Skeletal muscle tissue (tissue), 4 donors: ENCODE measurements around the gene PRDM5. TPM values are rescaled to one million over a fixed set of nuclear protein-coding genes. Genes with fewer than 3 reads are reported as not detected.
"Not testable (repeated sequence)": the region's sequence is repeated elsewhere in the genome, so short reads cannot be mapped to it uniquely, and the experiment has no call there.

Experiments
- H3K27ac ChIP-seq: one replicate; pipeline ENCODE4 v1.7.0; 2013; ENCODE audit warnings: mild to moderate bottlenecking, low read depth, low read length, inconsistent platforms
- H3K27me3 ChIP-seq, 3 donors: one replicate each; pipeline ENCODE4 v1.7.0; 2013; ENCODE audit warnings: low read length in 3 of 3; ENCODE audit not compliant: control insufficient read depth in 3 of 3, insufficient read depth in 3 of 3
- H3K36me3 ChIP-seq, 3 donors: one replicate each; pipeline ENCODE4 v1.7.0; 2013; ENCODE audit warnings: low read length in 3 of 3; ENCODE audit not compliant: control insufficient read depth in 3 of 3, insufficient read depth in 3 of 3
- H3K4me1 ChIP-seq, 3 donors: one replicate each; pipeline ENCODE4 v1.7.0; 2013; ENCODE audit warnings: low read length in 3 of 3, mild to moderate bottlenecking in 3 of 3; ENCODE audit not compliant: control insufficient read depth in 3 of 3, insufficient read depth in 3 of 3
- H3K4me3 ChIP-seq, 3 donors: one replicate each; pipeline ENCODE4 v1.7.0; 2013; ENCODE audit warnings: low read length in 3 of 3
- H3K9ac ChIP-seq, 3 donors: one replicate each; pipeline ENCODE4 v1.7.0; 2013; ENCODE audit warnings: low read length in 3 of 3, mild to moderate bottlenecking in 3 of 3, moderate library complexity in 2 of 3, low read depth in 1 of 3
- H3K9me3 ChIP-seq, 3 donors: one replicate each; pipeline ENCODE4 v1.7.0; 2013; ENCODE audit warnings: low read length in 3 of 3; ENCODE audit not compliant: control insufficient read depth in 3 of 3
- total RNA-seq: library from RNA; depleted of rRNA; stranded (reverse); fragments of >200 nt; gene quantifications from one replicate; pipeline ENCODE4 v1.2.3, GENCODE V29; 2014
- donor health status: Osteomylitis.

The PRDM5 gene
- total RNA-seq, 1 donor from 2014 or later, result 61.1 TPM

GRCh38 chr4:120749445-120750151, 172.9 kb downstream of the PRDM5 start:
- Histone ChIP-seq H3K4me1 (no peaks in the 10 kb centered on the region), H3K9me3 (no peaks in the 10 kb centered on the region), H3K27ac (no peak overlapping the region), H3K9ac (no peak overlapping the region), H3K27me3 (no peaks in the 10 kb centered on the region), H3K4me3 (no peak overlapping the region), H3K36me3 (peaks cover 0 to 2% (median 0%) of the 10 kb centered on the region in 3 donors)

GRCh38 chr4:120741636-120742035, 180.9 kb downstream of the PRDM5 start:
- H3K9me3 ChIP-seq, result not testable (repeated sequence)

GRCh38 chr4:120736312-120736711, 186.2 kb downstream of the PRDM5 start:
- Histone ChIP-seq H3K36me3 (peaks cover 0 to 3% (median 3%) of the 10 kb centered on the region in 3 donors), H3K27me3 (no peaks in the 10 kb centered on the region), H3K9ac (no peak overlapping the region), H3K4me3 (no peak overlapping the region), H3K4me1 (no peaks in the 10 kb centered on the region), H3K9me3 (no peaks in the 10 kb centered on the region), H3K27ac (no peak overlapping the region)

More at GRCh38 chr4:120741636-120742035, 180.9 kb downstream of the PRDM5 start:
- H3K27me3 ChIP-seq, H3K4me1 ChIP-seq, H3K36me3 ChIP-seq, H3K27ac ChIP-seq, H3K9ac ChIP-seq, H3K4me3 ChIP-seq: not testable (repeated sequence)

- Histone ChIP-seq H3K9ac (no peak overlapping the region), H3K36me3 (peaks cover 0 to 3% (median 3%) of the 10 kb centered on the region in 3 donors), H3K4me3 (no peak overlapping the region), H3K4me1 (no peaks in the 10 kb centered on the region), H3K27ac (no peak overlapping the region), H3K9me3 (no peaks in the 10 kb centered on the region), H3K27me3 (no peaks in the 10 kb centered on the region)
These were observed 188.6 kb downstream of the PRDM5 start for GRCh38 chr4:120733968-120734367.

DNA sequence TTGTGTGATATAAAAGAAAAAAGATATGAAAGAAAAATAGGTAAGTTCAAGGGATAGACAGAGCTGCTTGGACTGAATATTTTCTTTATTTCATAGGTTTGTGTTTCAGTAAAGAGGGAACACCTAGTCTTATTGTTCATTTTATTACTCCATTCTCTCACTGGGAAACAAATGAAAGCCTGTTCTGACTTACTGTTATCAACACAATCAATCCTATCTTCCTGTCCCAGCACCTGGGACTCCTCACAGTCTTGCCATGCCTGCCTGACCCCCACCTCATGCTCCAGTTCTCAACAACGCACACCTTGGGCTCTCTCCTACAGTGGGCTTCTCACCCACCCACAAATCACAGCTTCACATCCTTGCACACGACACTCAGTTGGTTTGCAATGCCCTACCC, 189.5 kb downstream of the PRDM5 start:
- no peak overlapping the region for H3K27ac ChIP-seq
- H3K9ac ChIP-seq, result no peak overlapping the region
- no peak overlapping the region for H3K4me3 ChIP-seq
- peaks cover 0 to 3% (median 3%) of the 10 kb centered on the region in 3 donors for H3K36me3 ChIP-seq
- H3K4me1 ChIP-seq, result no peaks in the 10 kb centered on the region
- H3K9me3 ChIP-seq, result no peaks in the 10 kb centered on the region
- no peaks in the 10 kb centered on the region for H3K27me3 ChIP-seq

DNA sequence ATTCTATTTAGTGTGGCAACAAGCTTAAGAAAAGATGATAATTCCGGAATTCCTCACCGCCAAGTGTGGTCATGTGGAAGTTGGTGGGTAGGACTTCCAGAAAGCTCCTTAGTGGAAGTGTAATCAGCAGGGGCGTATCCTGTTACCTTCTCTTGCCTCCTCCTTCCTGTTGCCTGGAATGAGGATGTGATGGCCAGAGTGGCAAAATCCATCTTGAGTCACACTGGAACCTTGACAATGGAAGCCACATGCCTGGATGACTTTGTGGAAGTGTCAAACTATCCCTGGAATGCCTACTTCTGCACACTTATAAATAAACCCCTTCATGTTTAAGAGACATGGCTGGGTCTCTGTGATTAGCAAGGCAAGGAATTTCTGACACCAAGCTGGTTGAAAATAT, 191.0 kb downstream of the PRDM5 start:
- H3K4me3 ChIP-seq, result no peak overlapping the region
- peaks cover 0 to 3% (median 0%) of the 10 kb centered on the region in 3 donors for H3K36me3 ChIP-seq
- H3K9me3 ChIP-seq, result no peaks in the 10 kb centered on the region
- H3K9ac ChIP-seq, result no peak overlapping the region
- H3K27ac ChIP-seq, result no peak overlapping the region
- no peaks in the 10 kb centered on the region for H3K27me3 ChIP-seq
- no peaks in the 10 kb centered on the region for H3K4me1 ChIP-seq

DNA sequence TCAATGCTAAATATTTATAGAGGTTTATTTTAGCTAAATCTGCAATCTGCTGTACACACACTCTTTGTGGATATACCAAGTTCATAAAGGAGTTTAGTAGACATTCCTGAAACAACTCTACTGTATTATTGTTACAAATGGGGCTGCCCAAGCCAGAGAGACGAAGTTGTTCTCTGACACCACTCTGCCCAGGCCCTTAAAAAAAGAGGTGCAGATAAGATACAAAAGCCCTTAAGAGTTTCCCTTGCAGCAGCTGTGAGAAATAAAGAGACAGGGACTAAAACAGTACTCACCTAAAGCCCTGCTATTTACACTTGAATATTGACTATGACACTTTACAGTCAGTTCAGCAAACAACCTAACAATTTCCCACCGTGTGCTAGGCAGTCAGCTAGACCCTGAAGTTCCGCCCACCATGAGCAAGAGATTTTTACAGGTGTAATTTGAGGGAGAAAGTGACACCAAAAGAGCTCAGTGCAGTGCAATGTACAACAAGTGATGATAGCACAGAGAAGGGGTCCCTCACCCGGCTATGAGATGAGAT, 191.7 kb downstream of the PRDM5 start:
- H3K27ac ChIP-seq, result no peak overlapping the region

DNA sequence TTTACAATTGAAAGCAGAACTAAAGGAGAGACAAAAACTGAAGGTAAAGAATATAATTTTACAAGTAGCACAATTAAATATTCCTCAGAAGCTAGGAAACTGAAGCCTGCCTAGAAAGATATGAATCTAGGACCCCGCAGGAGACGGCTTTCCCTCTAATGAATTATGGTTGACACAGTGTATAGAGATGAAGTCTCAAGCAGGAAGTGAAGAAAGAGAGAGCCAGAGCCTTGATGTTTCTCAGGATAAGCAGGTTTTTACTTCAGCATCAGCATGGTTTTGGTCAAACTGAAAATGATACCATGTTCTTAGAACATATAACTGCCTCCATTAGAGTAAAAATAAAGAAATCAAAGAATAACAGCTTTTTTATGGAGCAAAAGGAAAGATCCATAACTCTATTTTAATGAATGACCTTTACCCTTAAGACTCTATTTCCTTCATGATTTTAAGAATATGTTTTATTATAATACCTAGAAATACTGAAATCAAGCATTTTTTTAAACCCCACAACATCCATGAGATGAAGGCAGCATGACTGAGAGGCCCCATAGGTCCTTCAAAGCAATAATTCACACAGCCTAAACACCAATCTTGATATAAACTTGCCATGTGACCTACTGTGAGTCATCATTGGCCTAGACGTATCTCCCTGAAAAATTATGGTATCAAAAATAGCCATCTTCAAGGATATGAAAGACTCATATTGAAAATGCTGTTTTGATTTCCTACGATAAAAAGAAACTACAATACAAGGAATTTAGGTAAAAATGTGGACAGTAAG, 193.4 kb downstream of the PRDM5 start:
- H3K9me3 ChIP-seq, result no peaks in the 10 kb centered on the region
- H3K4me3 ChIP-seq, result no peak overlapping the region
- H3K4me1 ChIP-seq, result no peaks in the 10 kb centered on the region
- peaks cover 0 to 3% (median 0%) of the 10 kb centered on the region in 3 donors for H3K36me3 ChIP-seq
- H3K9ac ChIP-seq, result no peak overlapping the region
- no peaks in the 10 kb centered on the region for H3K27me3 ChIP-seq
- no peak overlapping the region for H3K27ac ChIP-seq

More for the DNA sequence above, 191.7 kb downstream of the PRDM5 start:
- Histone ChIP-seq H3K27me3 (no peaks in the 10 kb centered on the region), H3K4me3 (no peak overlapping the region), H3K9me3 (no peaks in the 10 kb centered on the region), H3K36me3 (peaks cover 0 to 3% (median 0%) of the 10 kb centered on the region in 3 donors), H3K9ac (no peak overlapping the region), H3K4me1 (no peaks in the 10 kb centered on the region)

GRCh38 chr4:120725639-120726580, 196.6 kb downstream of the PRDM5 start:
- Histone ChIP-seq H3K4me1 (no peaks in the 10 kb centered on the region), H3K9ac (no peak overlapping the region), H3K27ac (no peak overlapping the region), H3K36me3 (no peaks in the 10 kb centered on the region), H3K9me3 (no peaks in the 10 kb centered on the region), H3K27me3 (no peaks in the 10 kb centered on the region), H3K4me3 (no peak overlapping the region)
